A673 (cell line): ENCODE data around the gene OXCT1. TPM values are rescaled to one million over a fixed set of nuclear protein-coding genes. Genes with fewer than 3 reads are reported as not detected.
"Not testable (repeated sequence)": the region's sequence is repeated elsewhere in the genome, so short reads cannot be mapped to it uniquely, and the experiment has no call there.

Experiments used
- BruUV-seq: library from RNA; stranded (reverse); fragments of 400-500 nt; replicated peaks from 2 replicates; lab custom pipeline; 2021; lab: Mats Ljungman, UMichigan
- CTCF ChIA-PET: fragments of 300-600 bp; sonication (Branson Sonifier 250); formaldehyde crosslinking; loops from one replicate; lab custom pipeline; 2022; ENCODE audit warnings: antibody characterized with exemption; lab: Charles Lee
- POLR2A ChIA-PET: fragments of 300-600 bp; sonication (Branson Sonifier 250); formaldehyde crosslinking; loops from one replicate; lab custom pipeline; 2022; ENCODE audit warnings: antibody characterized with exemption; ENCODE audit not compliant: low non-redundant PET; lab: Charles Lee
- DNase-seq: peaks from one replicate; pipeline ENCODE4 v3.0.0-alpha.2; 2015; ENCODE audit warnings: low spot score
- H3K27ac ChIP-seq: fragments of 200-600 bp; sonication (generic); 2 replicates; pipeline ENCODE4 v1.5.1; 2016; ENCODE audit warnings: mixed run types, low read depth, mild to moderate bottlenecking, mixed read lengths, antibody characterized with exemption, low read length; ENCODE audit not compliant: poor library complexity, severe bottlenecking
- H3K27me3 ChIP-seq: fragments of 200-600 bp; sonication (generic); replicated peaks from 2 replicates; pipeline ENCODE4 v1.6.1; 2017; ENCODE audit warnings: mixed run types, low read depth, mild to moderate bottlenecking, mixed read lengths, antibody characterized with exemption, low read length; ENCODE audit not compliant: insufficient read depth, poor library complexity
- H3K36me3 ChIP-seq: fragments of 200-600 bp; sonication (generic); 2 replicates; pipeline ENCODE4 v1.6.1; 2016; ENCODE audit warnings: mixed run types, mild to moderate bottlenecking, mixed read lengths, antibody characterized with exemption, low read length; ENCODE audit not compliant: insufficient read depth, poor library complexity, severe bottlenecking
- H3K4me1 ChIP-seq: fragments of 200-600 bp; sonication (generic); 2 replicates; pipeline ENCODE4 v1.6.1; 2017; ENCODE audit warnings: mixed run types, mild to moderate bottlenecking, mixed read lengths, antibody characterized with exemption, low read length; ENCODE audit not compliant: insufficient read depth, poor library complexity, severe bottlenecking
- H3K4me3 ChIP-seq: fragments of 200-600 bp; sonication (generic); 2 replicates; pipeline ENCODE4 v1.5.1; 2016; ENCODE audit warnings: low read depth, mixed run types, mild to moderate bottlenecking, mixed read lengths, low read length; ENCODE audit not compliant: poor library complexity, severe bottlenecking
- H3K9me3 ChIP-seq: fragments of 200-600 bp; sonication (generic); 2 replicates; pipeline ENCODE4 v1.6.1; 2016; ENCODE audit warnings: mixed run types, low read depth, mild to moderate bottlenecking, mixed read lengths, antibody characterized with exemption, low read length; ENCODE audit not compliant: poor library complexity, severe bottlenecking
- CTCF ChIP-seq: fragments of 300-800, 200-600 bp; sonication (generic); conservative IDR thresholded peaks from 2 replicates; pipeline ENCODE4 v1.5.1; 2017; ENCODE audit warnings: low read depth, mild to moderate bottlenecking, antibody characterized with exemption, low read length, moderate library complexity, mixed read lengths
- EZH2 ChIP-seq: fragments of 200-600 bp; sonication (generic); IDR thresholded peaks from 2 replicates; pipeline ENCODE4 v1.6.1; 2017; ENCODE audit warnings: borderline replicate concordance, low read depth, mild to moderate bottlenecking, mixed read lengths, antibody characterized with exemption, low read length; ENCODE audit not compliant: poor library complexity, severe bottlenecking
- intact Hi-C: fragments of 100-400 bp; cut with micrococcal nuclease; formaldehyde crosslinking; loops from one replicate; pipeline ENCODE4 v1.10.0; 2022; ENCODE audit not compliant: unreplicated experiment
- total RNA-seq: library from RNA; stranded (reverse); gene quantifications from 2 replicates; pipeline ENCODE4 v1.2.3, GENCODE V29; 2021

Gene OXCT1
- total RNA-seq, 1 experiment from 2014 or later = 48.4 TPM

- POLR2A ChIA-PET = no interaction called here
- BruUV-seq = no TSS peak
Measured at GRCh38 chr5:41815663-41816229, 54.5 kb downstream of the OXCT1 start.

GRCh38 chr5:41815261-41815660, 55.0 kb downstream of the OXCT1 start:
- Histone ChIP-seq H3K36me3 (no peaks in the 10 kb centered on the region), H3K9me3 (no peaks in the 10 kb centered on the region), H3K4me3 (no peak overlapping the region), H3K4me1 (peaks cover 7% of the 10 kb centered on the region), H3K27me3 (no peaks in the 10 kb centered on the region), H3K27ac (no peak overlapping the region)
- no peak for TF ChIP-seq CTCF
- TF ChIP-seq EZH2 = no peak
- CTCF ChIA-PET = no interaction called here
- intact Hi-C loops = no loop called here
- POLR2A ChIA-PET = no interaction called here
- no TSS peak for BruUV-seq
- DNase-seq = no peak

More at GRCh38 chr5:41815663-41816229, 54.5 kb downstream of the OXCT1 start:
- Histone ChIP-seq H3K36me3 (no peaks in the 10 kb centered on the region), H3K4me3 (no peak overlapping the region), H3K27ac (no peak overlapping the region), H3K4me1 (peaks cover 7% of the 10 kb centered on the region), H3K27me3 (no peaks in the 10 kb centered on the region), H3K9me3 (no peaks in the 10 kb centered on the region)
- TF ChIP-seq CTCF = no peak
- no peak for TF ChIP-seq EZH2
- DNase-seq = no peak
- CTCF ChIA-PET = no interaction called here
- intact Hi-C loops = no loop called here

GRCh38 chr5:41814306-41814705, 55.9 kb downstream of the OXCT1 start:
- H3K27me3 ChIP-seq, H3K27ac ChIP-seq, CTCF ChIA-PET, intact Hi-C loops, H3K9me3 ChIP-seq, BruUV-seq, H3K36me3 ChIP-seq, POLR2A ChIA-PET, DNase-seq, H3K4me3 ChIP-seq: not testable (repeated sequence)
- peaks cover 12% of the 10 kb centered on the region for H3K4me1 ChIP-seq

GRCh38 chr5:41812156-41812555, 58.1 kb downstream of the OXCT1 start:
- TF ChIP-seq EZH2 = no peak
- TF ChIP-seq CTCF = no peak
- Histone ChIP-seq H3K27me3 (no peaks in the 10 kb centered on the region), H3K4me3 (no peak overlapping the region), H3K4me1 (peaks cover 12% of the 10 kb centered on the region), H3K27ac (no peak overlapping the region), H3K36me3 (no peaks in the 10 kb centered on the region), H3K9me3 (no peaks in the 10 kb centered on the region)
- ChIA-PET POLR2A (no interaction called here), CTCF (no interaction called here)
- DNase-seq = no peak
- intact Hi-C loops = no loop called here
- no TSS peak for BruUV-seq
